IMR-90 (cell line): Measurements from ENCODE around the gene NFIA.

Experiments used
- CTCF ChIP-seq: conservative IDR thresholded peaks from 2 replicates; pipeline ENCODE4 v1.5.1; 2012; ENCODE audit warnings: mild to moderate bottlenecking, low read depth, low read length, improper control_type of control experiment
- MAFK ChIP-seq: IDR thresholded peaks from 2 replicates; pipeline ENCODE4 v1.6.1; 2012; ENCODE audit warnings: low read depth, low read length, improper control_type of control experiment
- MXI1 ChIP-seq: IDR thresholded peaks from 2 replicates; pipeline ENCODE4 v1.6.1; 2012; ENCODE audit warnings: low read depth, mild to moderate bottlenecking, low read length, moderate library complexity, borderline replicate concordance
- POLR2A ChIP-seq: IDR thresholded peaks from 2 replicates; pipeline ENCODE4 v1.6.1; 2012; ENCODE audit warnings: mild to moderate bottlenecking, low read depth, low read length
- SMC3 ChIP-seq: fragments of 150-350 bp; IDR thresholded peaks from 2 replicates; pipeline ENCODE4 v1.6.1; 2016; ENCODE audit warnings: low read depth, mild to moderate bottlenecking, antibody characterized with exemption, low read length, moderate library complexity
- TF ChIP-seq, protein P1 (sequence below): fragments of 150-350 bp; IDR thresholded peaks from 2 replicates; pipeline ENCODE4 v1.6.1; 2016; ENCODE audit warnings: low read depth, mild to moderate bottlenecking, low read length, moderate library complexity, borderline replicate concordance

DNA sequence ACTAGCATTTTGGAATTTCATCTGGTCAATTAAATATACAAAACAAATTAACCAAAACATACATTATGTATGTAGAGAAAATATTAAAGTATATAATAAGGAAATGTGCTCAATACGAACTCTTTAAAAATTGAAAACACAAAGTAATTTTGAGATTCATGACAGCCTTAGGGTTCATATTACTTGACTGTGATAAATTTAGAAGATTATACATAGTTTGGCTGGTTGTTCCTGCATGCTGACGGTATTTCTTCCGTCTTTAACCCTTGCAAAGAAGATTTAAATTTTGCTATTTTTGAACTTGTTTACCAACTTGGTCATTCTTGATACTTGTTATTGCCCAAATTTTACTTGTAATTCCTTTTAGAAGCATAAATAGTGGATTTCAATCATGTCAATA, 298.2 kb downstream of the NFIA start:
- TF ChIP-seq POLR2A (no peak), CTCF (no peak), MAFK (no peak), SMC3 (no peak), MXI1 (no peak)
- TF ChIP-seq, protein P1, sequence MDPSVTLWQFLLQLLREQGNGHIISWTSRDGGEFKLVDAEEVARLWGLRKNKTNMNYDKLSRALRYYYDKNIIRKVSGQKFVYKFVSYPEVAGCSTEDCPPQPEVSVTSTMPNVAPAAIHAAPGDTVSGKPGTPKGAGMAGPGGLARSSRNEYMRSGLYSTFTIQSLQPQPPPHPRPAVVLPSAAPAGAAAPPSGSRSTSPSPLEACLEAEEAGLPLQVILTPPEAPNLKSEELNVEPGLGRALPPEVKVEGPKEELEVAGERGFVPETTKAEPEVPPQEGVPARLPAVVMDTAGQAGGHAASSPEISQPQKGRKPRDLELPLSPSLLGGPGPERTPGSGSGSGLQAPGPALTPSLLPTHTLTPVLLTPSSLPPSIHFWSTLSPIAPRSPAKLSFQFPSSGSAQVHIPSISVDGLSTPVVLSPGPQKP: no peak
